DOHH2 (cell line): ENCODE results near the gene CTIF.

Source experiments
- EZH2phosphoT487 ChIP-seq: fragments of 200-600 bp; sonication (generic); IDR thresholded peaks from 2 replicates; pipeline ENCODE4 v1.6.1; 2017; ENCODE audit warnings: borderline replicate concordance, mild to moderate bottlenecking, antibody characterized with exemption, low read length, moderate library complexity, mixed read lengths
- TF ChIP-seq, protein P1 (sequence below): fragments of 200-600 bp; sonication (generic); IDR thresholded peaks from one replicate; pipeline ENCODE4 v1.5.1; 2014; ENCODE audit warnings: antibody characterized with exemption, mild to moderate bottlenecking, low read depth, low read length; ENCODE audit not compliant: poor library complexity, severe bottlenecking

DNA sequence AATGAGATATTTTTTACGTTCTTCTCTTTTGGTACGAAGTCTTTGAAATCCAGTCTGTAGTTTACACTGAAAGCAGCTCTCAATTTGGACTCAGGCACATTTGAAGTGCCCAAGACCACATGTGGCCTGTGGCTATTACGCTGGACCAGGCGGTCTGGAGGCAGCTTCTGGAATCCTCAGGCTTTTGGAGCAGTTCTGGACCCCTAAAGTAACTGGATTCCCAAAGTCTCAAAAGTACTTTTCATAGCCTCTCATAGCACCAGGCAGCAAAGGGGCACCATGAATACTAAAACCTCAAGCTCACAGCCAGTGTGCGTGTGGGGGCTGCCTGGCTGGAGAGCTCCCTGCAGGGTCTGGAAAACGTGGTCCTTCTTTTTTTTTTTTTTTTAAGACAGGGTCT is 293.0 kb downstream of the CTIF start:
- TF ChIP-seq, protein P1, sequence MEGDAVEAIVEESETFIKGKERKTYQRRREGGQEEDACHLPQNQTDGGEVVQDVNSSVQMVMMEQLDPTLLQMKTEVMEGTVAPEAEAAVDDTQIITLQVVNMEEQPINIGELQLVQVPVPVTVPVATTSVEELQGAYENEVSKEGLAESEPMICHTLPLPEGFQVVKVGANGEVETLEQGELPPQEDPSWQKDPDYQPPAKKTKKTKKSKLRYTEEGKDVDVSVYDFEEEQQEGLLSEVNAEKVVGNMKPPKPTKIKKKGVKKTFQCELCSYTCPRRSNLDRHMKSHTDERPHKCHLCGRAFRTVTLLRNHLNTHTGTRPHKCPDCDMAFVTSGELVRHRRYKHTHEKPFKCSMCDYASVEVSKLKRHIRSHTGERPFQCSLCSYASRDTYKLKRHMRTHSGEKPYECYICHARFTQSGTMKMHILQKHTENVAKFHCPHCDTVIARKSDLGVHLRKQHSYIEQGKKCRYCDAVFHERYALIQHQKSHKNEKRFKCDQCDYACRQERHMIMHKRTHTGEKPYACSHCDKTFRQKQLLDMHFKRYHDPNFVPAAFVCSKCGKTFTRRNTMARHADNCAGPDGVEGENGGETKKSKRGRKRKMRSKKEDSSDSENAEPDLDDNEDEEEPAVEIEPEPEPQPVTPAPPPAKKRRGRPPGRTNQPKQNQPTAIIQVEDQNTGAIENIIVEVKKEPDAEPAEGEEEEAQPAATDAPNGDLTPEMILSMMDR, result no peak
- TF ChIP-seq EZH2phosphoT487, result no peak
